ENCODE results near the gene MMP14.

- TF ChIP-seq, protein P1, sequence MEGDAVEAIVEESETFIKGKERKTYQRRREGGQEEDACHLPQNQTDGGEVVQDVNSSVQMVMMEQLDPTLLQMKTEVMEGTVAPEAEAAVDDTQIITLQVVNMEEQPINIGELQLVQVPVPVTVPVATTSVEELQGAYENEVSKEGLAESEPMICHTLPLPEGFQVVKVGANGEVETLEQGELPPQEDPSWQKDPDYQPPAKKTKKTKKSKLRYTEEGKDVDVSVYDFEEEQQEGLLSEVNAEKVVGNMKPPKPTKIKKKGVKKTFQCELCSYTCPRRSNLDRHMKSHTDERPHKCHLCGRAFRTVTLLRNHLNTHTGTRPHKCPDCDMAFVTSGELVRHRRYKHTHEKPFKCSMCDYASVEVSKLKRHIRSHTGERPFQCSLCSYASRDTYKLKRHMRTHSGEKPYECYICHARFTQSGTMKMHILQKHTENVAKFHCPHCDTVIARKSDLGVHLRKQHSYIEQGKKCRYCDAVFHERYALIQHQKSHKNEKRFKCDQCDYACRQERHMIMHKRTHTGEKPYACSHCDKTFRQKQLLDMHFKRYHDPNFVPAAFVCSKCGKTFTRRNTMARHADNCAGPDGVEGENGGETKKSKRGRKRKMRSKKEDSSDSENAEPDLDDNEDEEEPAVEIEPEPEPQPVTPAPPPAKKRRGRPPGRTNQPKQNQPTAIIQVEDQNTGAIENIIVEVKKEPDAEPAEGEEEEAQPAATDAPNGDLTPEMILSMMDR (conservative IDR thresholded peaks at IDR 0.05): no peak
- TF ChIP-seq EZH2 (IDR thresholded peaks at IDR 0.05; ENCODE audit: low read depth): no peak
These were observed 24.7 kb upstream of the MMP14 start for GRCh38 chr14:22811722-22812121.

All from PC-9 (cell line).